Heart right ventricle (tissue), 16 donors: ENCODE data around the gene CCL18. TPM values are rescaled to one million over a fixed set of nuclear protein-coding genes. Genes with fewer than 3 reads are reported as not detected.
"Not testable (repeated sequence)": the region's sequence is repeated elsewhere in the genome, so short reads cannot be mapped to it uniquely, and the experiment has no call there.

ENCODE experiments used
- ATAC-seq, 8 donors: fragments of 200-7000 bp; cut with Tn5 transposase; one replicate each; pipeline ENCODE4 v1.9.1; 2020; ENCODE audit warnings: mild to moderate bottlenecking in 8 of 8, moderate library complexity in 8 of 8, moderate number of reproducible peaks in 1 of 8
- DNase-seq, 2 donors: peaks; one replicate each; pipeline ENCODE4 v3.0.0-alpha.2; 2020
- H3K27ac ChIP-seq, 10 donors: fragments of 200-600 bp; sonication (generic) in 2 of 10; one replicate each; pipeline versions ENCODE4 v1.5.0 to v1.8.0; 2020 to 2022; ENCODE audit warnings: mild to moderate bottlenecking in 3 of 10
- H3K27me3 ChIP-seq, 7 donors: fragments of 200-600 bp; one replicate each; pipeline ENCODE4 v1.8.0; 2021 to 2022; ENCODE audit warnings: mild to moderate bottlenecking in 2 of 7
- H3K36me3 ChIP-seq, 9 donors: fragments of 200-600 bp; sonication (generic) in 1 of 9; one replicate each; pipeline versions ENCODE4 v1.5.0 to v1.8.0; 2020 to 2022; ENCODE audit warnings: mild to moderate bottlenecking in 2 of 9
- H3K4me1 ChIP-seq, 9 donors: fragments of 200-600 bp; sonication (generic) in 1 of 9; one replicate each; pipeline versions ENCODE4 v1.5.0 to v1.8.0; 2020 to 2022; ENCODE audit warnings: mild to moderate bottlenecking in 4 of 9
- H3K4me3 ChIP-seq, 10 donors: fragments of 200-600 bp; sonication (generic) in 2 of 10; one replicate each; pipeline versions ENCODE4 v1.5.0 to v1.8.0; 2020 to 2022; ENCODE audit warnings: mild to moderate bottlenecking in 7 of 10, moderate library complexity in 2 of 10
- H3K9me3 ChIP-seq, 11 donors: fragments of 200-600 bp in 10 of 11; sonication (generic) in 2 of 11; one replicate each; pipeline versions ENCODE4 v1.5.0 to v1.8.0; 2013 to 2022; ENCODE audit warnings: mild to moderate bottlenecking in 2 of 11, control low read depth in 1 of 11, moderate library complexity in 1 of 11
- CTCF ChIP-seq, 9 donors: fragments of 200-600 bp; sonication (generic) in 2 of 9; IDR thresholded peaks; one replicate each; pipeline versions ENCODE4 v1.5.0 to v1.8.0; 2021 to 2022; ENCODE audit warnings: antibody characterized with exemption in 9 of 9, mild to moderate bottlenecking in 5 of 9, moderate library complexity in 1 of 9
- WGBS, 2 donors: extraction: QIAGEN DNeasy Blood & Tissue Kit; methylation state at CpG; one replicate each; pipeline ENCODE4 v1.1.7; 2013; ENCODE audit warnings: inconsistent platforms in 1 of 2; 5-methylcytosine and 5-hydroxymethylcytosine counted together
- intact Hi-C, 10 donors: fragments of 100-400 bp; cut with DNase I; formaldehyde crosslinking; loops; one replicate each; pipeline versions ENCODE4 v1.11.1 to v1.14.2; 2022
- polyA plus RNA-seq, 2 donors: library from polyadenylated mRNA; stranded (reverse); fragments of 200-250 nt; gene quantifications; one replicate each; pipeline ENCODE4 v1.2.3, GENCODE V29; 2013
- total RNA-seq, 10 donors: library from RNA; stranded (reverse); fragmentation: NEBNext Ultra II Directional in 3 of 10; extraction: Animal tissue kit (Norgen Biotek cat#: 25700) in 3 of 10; gene quantifications; one replicate each; pipeline versions ENCODE4 v1.2.1 to v1.2.4, GENCODE V29; 2021 to 2023
- donor health status: Arrhythmogenic right ventricular cardiomyopathy.
- donor health status: ischemic (EF 13 %, LVEDD 7.1; RV severe dilation, severe dysfunction).
- donor health status: healthy with polysubstance abuse.
- donor health status: DM: no; HTN: yes; CAD: no.
- donor health status: DM: no; HTN: no; CAD: no.
- donor health status: ischemic (EF 25% LVEDD 6.9; RV normal size, moderate dysfunction).
- donor health status: ischemic (EF 25% LVEDD 5.7; RV mildly dilated, moderate dysfunction).
- donor health status: healthy.
- donor health status: DM: yes; HTN: yes; CAD: no.
- donor health status: Ischemic cardiomyopathy.
- donor health status: ischemic (EF 35%, LVEDD 5.7; RV mildly dilated, moderate dysfunction).
- donor health status: nonischemic (EF 11% LVEDD 7.7; RV severe dilation, severe dysfunction).
- donor health status: DM: yes; HTN: yes; CAD: no.
- donor health status: PGD.
- donor health status: ischemic (EF 29% LVEDD 5.4; RV normal size, mild dysfunction).
- donor health status: nonischemic (EF 23%, LVEDD 6.1; RV moderate dilation, normal function).

CCL18 gene
- total and polyA plus RNA-seq, 12 donors: 0.83 to 21.0 (median 1.7) TPM; not detected in 1

GRCh38 chr17:36112572-36112971, 48.5 kb downstream of the CCL18 start:
- Histone ChIP-seq H3K4me1 (peaks cover 0 to 14% (median 0%) of the 10 kb centered on the region in 9 donors), H3K27ac (no peak overlapping the region), H3K4me3 (no peak overlapping the region), H3K27me3 (peaks cover 0 to 14% (median 2%) of the 10 kb centered on the region in 7 donors), H3K9me3 (peaks cover 0 to 3% (median 0%) of the 10 kb centered on the region in 11 donors), H3K36me3 (no peaks in the 10 kb centered on the region)
- intact Hi-C loops: loop anchor here in 3 of 10 donors (10.0 kb wide), 2 partner anchors 58 to 72 kb away; no protein-coding TSS in a partner anchor
- ATAC-seq (no peak), DNase-seq (no peak)
- no peak for TF ChIP-seq CTCF (IDR thresholded peaks at IDR 0.05)

- H3K36me3 ChIP-seq, DNase-seq, H3K9me3 ChIP-seq, H3K27ac ChIP-seq, H3K4me3 ChIP-seq, ATAC-seq, H3K4me1 ChIP-seq: not testable (repeated sequence)
- intact Hi-C loops: loop anchor here in 3 of 10 donors (10.0 kb wide), 2 partner anchors 58 to 72 kb away; no protein-coding TSS in a partner anchor
- peaks cover 0 to 10% (median 0%) of the 10 kb centered on the region in 7 donors for H3K27me3 ChIP-seq
- 76 to 78% methylated on average over 1 of the region's 1 CpG for WGBS, 2 donors
Observed at GRCh38 chr17:36113131-36113530, 49.1 kb downstream of the CCL18 start.

- not testable (repeated sequence) for H3K4me3 ChIP-seq, H3K27me3 ChIP-seq, ATAC-seq, H3K27ac ChIP-seq, H3K4me1 ChIP-seq, H3K36me3 ChIP-seq, H3K9me3 ChIP-seq, DNase-seq
- intact Hi-C loops: loop anchor here in 3 of 10 donors (10.0 kb wide), 2 partner anchors 60 to 70 kb away; no protein-coding TSS in a partner anchor
- whole genome bisulfite sequencing, 2 donors: 81 to 86% methylated on average over 5 of the region's 5 CpGs
Observed at GRCh38 chr17:36114971-36115648, 51.0 kb downstream of the CCL18 start.

GRCh38 chr17:36115649-36115977, 51.5 kb downstream of the CCL18 start:
- H3K27me3 ChIP-seq, ATAC-seq: not testable (repeated sequence)

GRCh38 chr17:36117505-36118382, 53.7 kb downstream of the CCL18 start:
- Histone ChIP-seq H3K4me1 (no peaks in the 10 kb centered on the region), H3K27me3 (no peaks in the 10 kb centered on the region), H3K4me3 (no peak overlapping the region), H3K9me3 (no peaks in the 10 kb centered on the region), H3K36me3 (no peaks in the 10 kb centered on the region), H3K27ac (no peak overlapping the region)
- DNase-seq (no peak), ATAC-seq (peak in 1 of 8 donors; percentile 20)
- 38 to 41% methylated on average over 5 of the region's 5 CpGs for WGBS, 2 donors
- intact Hi-C loops: loop anchor here in 3 of 10 donors (10.0 kb wide), 2 partner anchors 63 to 67 kb away; no protein-coding TSS in a partner anchor
- no peak for TF ChIP-seq CTCF (IDR thresholded peaks at IDR 0.05)

More at GRCh38 chr17:36115649-36115977, 51.5 kb downstream of the CCL18 start:
- H3K27ac ChIP-seq, H3K4me3 ChIP-seq, H3K36me3 ChIP-seq, H3K9me3 ChIP-seq, DNase-seq, H3K4me1 ChIP-seq: not testable (repeated sequence)
- intact Hi-C loops: loop anchor here in 3 of 10 donors (10.0 kb wide), 2 partner anchors 61 to 69 kb away; no protein-coding TSS in a partner anchor
